H1 (cell line): ENCODE measurements around the gene C1orf87. TPM values are rescaled to one million over a fixed set of nuclear protein-coding genes. Genes with fewer than 3 reads are reported as not detected.

Source experiments
- CTCF ChIA-PET: fragments of 300-600 bp; sonication (Branson Sonifier 250); formaldehyde crosslinking; loops from one replicate; lab custom pipeline; 2021; ENCODE audit not compliant: partially characterized antibody; lab: Charles Lee
- POLR2A ChIA-PET: fragments of 300-600 bp; sonication (Branson Sonifier 250); formaldehyde crosslinking; loops from one replicate; lab custom pipeline; 2021; ENCODE audit warnings: inconsistent platforms; ENCODE audit not compliant: partially characterized antibody; lab: Charles Lee
- DNase-seq, 2 experiments: peaks; one replicate each; pipeline versions ENCODE4 v3.0.0 to v3.0.0-alpha.2; 2010 to 2022; ENCODE audit warnings: low spot score in 2 of 2, low read depth in 1 of 2, mixed read lengths in 1 of 2
- FAIRE-seq: peaks from 2 replicates; lab custom pipeline; 2011; peaks lifted over from hg19 to GRCh38; lab: Jason Lieb, UNC
- H2AFZ ChIP-seq: 2 replicates; pipeline ENCODE4 v1.8.1; 2012; ENCODE audit warnings: low read length, inconsistent platforms
- H2AK5ac ChIP-seq: 2 replicates; pipeline ENCODE4 v1.6.1; 2013; ENCODE audit warnings: low read depth, low read length
- H2BK120ac ChIP-seq: replicated peaks from 2 replicates; pipeline ENCODE3; 2013; ENCODE audit warnings: low read depth, low read length, inconsistent platforms
- H2BK12ac ChIP-seq: 2 replicates; pipeline ENCODE4 v1.6.1; 2013; ENCODE audit warnings: low read depth, low read length
- H2BK15ac ChIP-seq: 2 replicates; pipeline ENCODE4 v1.6.1; 2013; ENCODE audit warnings: low read length
- H2BK20ac ChIP-seq: 2 replicates; pipeline ENCODE4 v1.6.1; 2013; ENCODE audit warnings: low read length
- H2BK5ac ChIP-seq: 2 replicates; pipeline ENCODE4 v1.6.1; 2013; ENCODE audit warnings: low read depth, low read length
- H3K14ac ChIP-seq: 2 replicates; pipeline ENCODE4 v1.6.1; 2013; ENCODE audit warnings: inconsistent platforms; ENCODE audit not compliant: insufficient read length
- H3K18ac ChIP-seq: 2 replicates; pipeline ENCODE4 v1.6.1; 2013; ENCODE audit warnings: low read length; ENCODE audit errors: extremely low read depth
- H3K23ac ChIP-seq: 2 replicates; pipeline ENCODE4 v1.6.1; 2013; ENCODE audit warnings: inconsistent platforms; ENCODE audit not compliant: insufficient read length
- H3K23me2 ChIP-seq: 2 replicates; pipeline ENCODE4 v1.6.1; 2013; ENCODE audit warnings: low read depth, low read length
- H3K27ac ChIP-seq: 2 replicates; pipeline ENCODE4 v1.6.1; 2011; ENCODE audit warnings: low read depth, low read length, inconsistent platforms
- H3K27me3 ChIP-seq, 4 experiments: replicated peaks in 1 of 4; 1 replicate in 1 of 4; 2 replicates in 3 of 4; pipeline versions ENCODE4 v1.6.1 to v1.8.1; 2011 to 2013; ENCODE audit warnings: low read length in 3 of 4, mild to moderate bottlenecking in 3 of 4, inconsistent platforms in 2 of 4, mixed read lengths in 2 of 4, moderate library complexity in 1 of 4; ENCODE audit not compliant: control insufficient read depth in 3 of 4, insufficient read depth in 3 of 4; ENCODE audit errors: extremely low read depth in 1 of 4
- H3K36me3 ChIP-seq, 4 experiments: 2 replicates each; pipeline versions ENCODE4 v1.6.1 to v1.8.1; 2011 to 2013; ENCODE audit warnings: mild to moderate bottlenecking in 4 of 4, low read length in 3 of 4, moderate library complexity in 2 of 4, control low read depth in 1 of 4, inconsistent platforms in 1 of 4; ENCODE audit not compliant: insufficient read depth in 4 of 4, control insufficient read depth in 2 of 4
- H3K4ac ChIP-seq: replicated peaks from 2 replicates; pipeline ENCODE3; 2013; ENCODE audit warnings: low read length, low read depth, mixed read lengths, inconsistent platforms; ENCODE audit not compliant: insufficient read length
- H3K4me1 ChIP-seq, 4 experiments: replicated peaks in 1 of 4; 1 replicate in 1 of 4; 2 replicates in 3 of 4; pipeline versions ENCODE4 v1.6.1 to v1.8.1; 2011 to 2013; ENCODE audit warnings: low read length in 3 of 4, inconsistent platforms in 2 of 4, mixed read lengths in 1 of 4; ENCODE audit not compliant: insufficient read depth in 4 of 4, control insufficient read depth in 3 of 4
- H3K4me2 ChIP-seq, 2 experiments: 2 replicates each; pipeline versions ENCODE4 v1.6.1 to v1.8.1; 2011 to 2013; ENCODE audit warnings: low read depth in 2 of 2, low read length in 2 of 2, control low read depth in 1 of 2, inconsistent platforms in 1 of 2, mild to moderate bottlenecking in 1 of 2; ENCODE audit not compliant: insufficient read depth in 1 of 2
- H3K4me3 ChIP-seq, 4 experiments: fragments of 200-600, 300-600 bp in 1 of 4; sonication (generic), shearing (Covaris generic), sonication (Bioruptor Twin) in 1 of 4; 2 replicates each; pipeline versions ENCODE4 v1.5.1 to v1.8.1; 2011 to 2016; ENCODE audit warnings: low read length in 4 of 4, low read depth in 3 of 4, control low read depth in 2 of 4, inconsistent platforms in 2 of 4, mild to moderate bottlenecking in 2 of 4, mixed read lengths in 1 of 4, moderate library complexity in 1 of 4; ENCODE audit not compliant: insufficient read depth in 2 of 4; ENCODE audit errors: extremely low read depth in 1 of 4
- H3K56ac ChIP-seq: replicated peaks from 2 replicates; pipeline ENCODE3; 2013; ENCODE audit warnings: low read depth, mild to moderate bottlenecking, mixed read lengths, low read length, inconsistent platforms; ENCODE audit not compliant: insufficient read length
- H3K79me1 ChIP-seq: 2 replicates; pipeline ENCODE4 v1.6.1; 2013; ENCODE audit warnings: low read depth, low read length, control low read depth
- H3K79me2 ChIP-seq, 2 experiments: 2 replicates each; pipeline versions ENCODE4 v1.6.1 to v1.8.1; 2012 to 2013; ENCODE audit warnings: low read length in 2 of 2, mild to moderate bottlenecking in 2 of 2, inconsistent platforms in 1 of 2; ENCODE audit not compliant: insufficient read depth in 2 of 2, control insufficient read depth in 1 of 2
- H3K9ac ChIP-seq, 4 experiments: replicated peaks in 1 of 4; 1 replicate in 1 of 4; 2 replicates in 3 of 4; pipeline versions ENCODE4 v1.6.1 to v1.8.1; 2011 to 2013; ENCODE audit warnings: low read depth in 3 of 4, low read length in 3 of 4, control low read depth in 2 of 4, mild to moderate bottlenecking in 2 of 4, moderate library complexity in 2 of 4, inconsistent platforms in 1 of 4; ENCODE audit errors: extremely low read depth in 1 of 4
- H3K9me3 ChIP-seq, 2 experiments: 2 replicates each; pipeline versions ENCODE4 v1.6.1 to v1.8.1; 2012 to 2013; ENCODE audit warnings: mild to moderate bottlenecking in 2 of 2, moderate library complexity in 2 of 2, control low read depth in 1 of 2, inconsistent platforms in 1 of 2, low read depth in 1 of 2, low read length in 1 of 2, mixed read lengths in 1 of 2; ENCODE audit not compliant: insufficient read depth in 2 of 2
- H4K20me1 ChIP-seq, 2 experiments: replicated peaks in 1 of 2; 2 replicates each; pipeline versions ENCODE3 to v1.8.1; 2011 to 2013; ENCODE audit warnings: inconsistent platforms in 2 of 2, low read length in 2 of 2, mild to moderate bottlenecking in 1 of 2; ENCODE audit not compliant: insufficient read depth in 2 of 2, control insufficient read depth in 1 of 2
- H4K5ac ChIP-seq: 2 replicates; pipeline ENCODE4 v1.6.1; 2013; ENCODE audit warnings: low read length, low read depth, mixed read lengths, inconsistent platforms; ENCODE audit not compliant: insufficient read length
- H4K8ac ChIP-seq: 2 replicates; pipeline ENCODE4 v1.8.0; 2013; ENCODE audit warnings: mild to moderate bottlenecking, moderate library complexity, low read length, inconsistent platforms; ENCODE audit not compliant: insufficient read depth; ENCODE audit errors: extremely low read depth
- H4K91ac ChIP-seq: replicated peaks from 2 replicates; pipeline ENCODE3; 2013; ENCODE audit warnings: low read length, mixed read lengths, inconsistent platforms; ENCODE audit not compliant: insufficient read length
- BCL11A ChIP-seq, 2 experiments: IDR thresholded peaks; one replicate each; pipeline ENCODE4 v1.6.1; 2011; ENCODE audit warnings: low read depth in 2 of 2, low read length in 2 of 2, mild to moderate bottlenecking in 2 of 2
- POLR2A ChIP-seq, 2 experiments: IDR thresholded peaks; 1 replicate in 1 of 2; 2 replicates in 1 of 2; pipeline ENCODE4 v1.6.1; 2011; ENCODE audit warnings: low read depth in 2 of 2, low read length in 2 of 2, mild to moderate bottlenecking in 2 of 2; ENCODE audit errors: control extremely low read depth in 1 of 2
- TEAD4 ChIP-seq: IDR thresholded peaks from 2 replicates; pipeline ENCODE4 v1.6.1; 2012; ENCODE audit warnings: low read depth, low read length, inconsistent platforms, mixed read lengths
- WGBS, 2 experiments: shearing (Covaris generic) in 1 of 2; methylation state at CpG; one replicate each; pipeline versions ENCODE4 v1.1.6 to v1.1.7; 2013 to 2015; ENCODE audit warnings: low lambda C conversion rate in 2 of 2, mixed read lengths in 2 of 2, inconsistent platforms in 1 of 2, low coverage in 1 of 2, missing lambda C conversion rate in 1 of 2; ENCODE audit not compliant: insufficient replicate concordance in 2 of 2, insufficient coverage in 1 of 2, insufficient read length in 1 of 2; ENCODE audit errors: extremely low coverage in 1 of 2, missing lambda C conversion rate in 1 of 2; 5-methylcytosine and 5-hydroxymethylcytosine counted together
- polyA plus RNA-seq, 7 experiments: library from polyadenylated mRNA; depleted of rRNA in 3 of 7; stranded (reverse) in 5 of 7; unstranded in 2 of 7; fragments of >200 nt in 5 of 7; fragments of 200-250 nt in 2 of 7; gene quantifications; 1 replicate in 5 of 7; 2 replicates in 1 of 7; 4 replicates in 1 of 7; pipeline versions ENCODE4 v1.2.1 to v1.2.3, GENCODE V29; 2011 to 2013; ENCODE audit warnings: missing spikeins in 2 of 7, mixed read lengths in 2 of 7
- total RNA-seq: library from RNA; stranded (reverse); fragmentation: NEBNext Ultra II Directional; extraction: Animal tissue kit (Norgen Biotek cat#: 25700); gene quantifications from 2 replicates; pipeline ENCODE4 v1.2.1, GENCODE V29; 2021
- TF ChIP-seq, protein P1 (sequence below): IDR thresholded peaks from 2 replicates; pipeline ENCODE4 v1.6.1; 2012; ENCODE audit warnings: inconsistent platforms

C1orf87 gene
- total and polyA plus RNA-seq, 2 of the 8 experiments (the other 6 are each of a cell fraction or from before 2014, with no cell fraction given) = 0.41 TPM; not detected in 1

DNA sequence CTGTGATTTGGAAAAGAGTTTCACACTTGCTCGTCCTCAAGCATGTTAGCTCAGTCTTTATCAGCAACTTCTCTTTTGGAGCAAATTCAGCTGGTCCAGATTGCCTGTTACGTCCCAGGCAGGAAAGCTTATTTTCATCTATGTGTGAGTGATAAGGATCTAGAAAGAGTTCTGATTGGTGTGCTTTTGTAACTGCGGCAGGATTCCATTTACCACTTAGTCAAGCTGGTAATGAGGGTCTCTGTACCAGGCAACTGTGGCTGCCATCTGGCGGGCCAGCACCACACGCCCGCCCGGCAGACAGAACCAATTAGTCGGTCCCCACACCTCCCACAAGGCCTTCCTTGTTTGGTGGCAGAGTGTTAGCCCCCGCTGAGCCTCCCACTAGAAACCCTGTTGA is 21.0 kb downstream of the C1orf87 start:
- Histone ChIP-seq H3K27ac (no peak overlapping the region), H3K9me3 (no peaks in the 10 kb centered on the region; a peak in 1 of 4 replicates), H3K79me2 (no peaks in the 10 kb centered on the region), H2AFZ (0 out of 2 replicates have a peak overlapping the region, but pooled peaks have one; percentile 58), H3K27me3 (no peaks in the 10 kb centered on the region), H3K23ac (no peak overlapping the region), H3K23me2 (no peaks in the 10 kb centered on the region), H3K36me3 (no peaks in the 10 kb centered on the region; a peak in 1 of 8 replicates)
- POLR2A ChIA-PET = interaction anchor here (0.6 kb wide), 1 partner anchor 941 kb away, joined by 3 read pairs; no protein-coding TSS in a partner anchor
- WGBS, 2 experiments = 92% methylated on average over 9 of the region's 9 CpGs; no CpG with 5 or more reads in 1 of the 2 experiments
- DNase-seq = no peak
- no peak for TF ChIP-seq TEAD4
- TF ChIP-seq POLR2A (IDR thresholded peaks at IDR 0.05; ENCODE audit: control extremely low read depth in 1 of 2, low read depth in 2 of 2, low read length in 2 of 2) = no peak
- TF ChIP-seq, protein P1, sequence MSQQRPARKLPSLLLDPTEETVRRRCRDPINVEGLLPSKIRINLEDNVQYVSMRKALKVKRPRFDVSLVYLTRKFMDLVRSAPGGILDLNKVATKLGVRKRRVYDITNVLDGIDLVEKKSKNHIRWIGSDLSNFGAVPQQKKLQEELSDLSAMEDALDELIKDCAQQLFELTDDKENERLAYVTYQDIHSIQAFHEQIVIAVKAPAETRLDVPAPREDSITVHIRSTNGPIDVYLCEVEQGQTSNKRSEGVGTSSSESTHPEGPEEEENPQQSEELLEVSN = no peak
- TF ChIP-seq BCL11A (IDR thresholded peaks at IDR 0.05; ENCODE audit: low read depth in 2 of 2, low read length in 2 of 2) = no peak
- TF ChIP-seq, all 59 proteins: peak for 0
- no peak overlapping the region for H3K14ac ChIP-seq
- no peak overlapping the region for H2BK15ac ChIP-seq
- no peak for FAIRE-seq
- no peak overlapping the region for H4K5ac ChIP-seq
- no peak overlapping the region for H2BK20ac ChIP-seq
- H3K9ac ChIP-seq = no peak overlapping the region
- H3K56ac ChIP-seq = no peak overlapping the region
- CTCF ChIA-PET = interaction anchor here (0.7 to 3.5 kb wide), 5 partner anchors 9 to 82 kb away, joined by 3 to 11 read pairs (median 3); no protein-coding TSS in a partner anchor
- no peak overlapping the region for H3K4ac ChIP-seq
- H3K18ac ChIP-seq = no peak overlapping the region
- no peak overlapping the region for H2BK12ac ChIP-seq
- no peak overlapping the region for H2AK5ac ChIP-seq
- no peaks in the 10 kb centered on the region for H3K4me1 ChIP-seq
- H2BK5ac ChIP-seq = no peak overlapping the region
- H2BK120ac ChIP-seq = no peak overlapping the region
- H3K79me1 ChIP-seq = no peaks in the 10 kb centered on the region
- H3K4me2 ChIP-seq = no peak overlapping the region
- H3K4me3 ChIP-seq = no peak overlapping the region
- no peaks in the 10 kb centered on the region for H4K20me1 ChIP-seq
- H4K91ac ChIP-seq = no peak overlapping the region
- no peak overlapping the region; the same call in 1 of the 2 replicates for H4K8ac ChIP-seq
